Esophagus muscularis mucosa (tissue), 4 donors: Measurements from ENCODE around the gene GFRA1. TPM values are rescaled to one million over a fixed set of nuclear protein-coding genes. Genes with fewer than 3 reads are reported as not detected.
A peak's percentile ranks its signal among the peaks of the same experiment; 100 is the strongest.

ENCODE experiments used
- DNase-seq: peaks from one replicate; pipeline ENCODE4 v3.0.0-alpha.2; 2017; ENCODE audit errors: extremely low spot score
- H3K27ac ChIP-seq, 4 donors: fragments of 200-600 bp; sonication (generic); replicated peaks in 1 of 4; 1 replicate in 3 of 4; 2 replicates in 1 of 4; pipeline ENCODE4 v1.5.1; 2016 to 2019; ENCODE audit warnings: mild to moderate bottlenecking in 1 of 4
- H3K27me3 ChIP-seq, 4 donors: fragments of 200-600 bp; sonication (generic); one replicate each; pipeline versions ENCODE4 v1.5.1 to v1.6.0; 2016 to 2019
- H3K36me3 ChIP-seq, 4 donors: fragments of 200-600 bp; sonication (generic); one replicate each; pipeline ENCODE4 v1.5.1; 2016 to 2019
- H3K4me1 ChIP-seq, 4 donors: fragments of 200-600 bp; sonication (generic); one replicate each; pipeline ENCODE4 v1.5.1; 2016 to 2019
- H3K4me3 ChIP-seq, 4 donors: fragments of 200-600 bp; sonication (generic); 1 replicate in 2 of 4; 2 replicates in 2 of 4; pipeline ENCODE4 v1.5.1; 2016 to 2019; ENCODE audit warnings: mild to moderate bottlenecking in 4 of 4, moderate library complexity in 1 of 4
- H3K9me3 ChIP-seq, 4 donors: fragments of 200-600 bp; sonication (generic); 1 replicate in 3 of 4; 2 replicates in 1 of 4; pipeline ENCODE4 v1.5.1; 2016 to 2019
- EP300 ChIP-seq: sonication (generic); formaldehyde crosslinking; IDR thresholded peaks from one replicate; pipeline ENCODE4 v1.6.1; 2017; ENCODE audit warnings: antibody characterized with exemption
- POLR2A ChIP-seq: fragments of 450-650 bp; IDR thresholded peaks from one replicate; pipeline ENCODE4 v1.6.1; 2017; ENCODE audit warnings: antibody characterized with exemption, moderate library complexity, mild to moderate bottlenecking, low read depth
- POLR2AphosphoS5 ChIP-seq, 2 donors: sonication (generic); formaldehyde crosslinking; IDR thresholded peaks; one replicate each; pipeline ENCODE4 v1.6.1; 2017; ENCODE audit warnings: antibody characterized with exemption in 2 of 2
- WGBS: methylation state at CpG from one replicate; pipeline ENCODE4 v1.1.5; 2018; 5-methylcytosine and 5-hydroxymethylcytosine counted together
- intact Hi-C: fragments of 100-400 bp; cut with DNase I; formaldehyde crosslinking; loops from one replicate; pipeline ENCODE4 v1.15.1; 2023
- total RNA-seq, 4 donors: library from RNA; depleted of rRNA; stranded (reverse); fragments of >200 nt; gene quantifications; one replicate each; pipeline versions ENCODE4 v1.1.0 to v1.2.1, GENCODE V29; 2016
- TF ChIP-seq, protein P1 (sequence below), 3 experiments: fragments of 200-600 bp in 2 of 3; fragments of 450-650 bp in 1 of 3; sonication (generic) in 2 of 3; IDR thresholded peaks; one replicate each; pipeline ENCODE4 v1.5.1; 2017 to 2019; ENCODE audit warnings: antibody characterized with exemption in 3 of 3, mild to moderate bottlenecking in 2 of 3, moderate library complexity in 1 of 3

Gene GFRA1
- total RNA-seq, 4 donors from 2014 or later = 44.0 to 73.4 (median 64.5) TPM

GRCh38 chr10:116274064-116274904, 1.3 kb upstream of the GFRA1 start:
- DNase-seq = peak; percentile 91
- Histone ChIP-seq H3K27me3 (peaks cover 0 to 94% (median 22%) of the 10 kb centered on the region in 4 donors), H3K27ac (peak overlapping the region; percentile 70 to 80 (median 74)), H3K4me3 (peak overlapping the region; percentile 59 to 68 (median 63)), H3K36me3 (no peaks in the 10 kb centered on the region), H3K4me1 (peaks cover 15 to 55% (median 46%) of the 10 kb centered on the region in 4 donors), H3K9me3 (no peaks in the 10 kb centered on the region)
- TF ChIP-seq POLR2A (no peak), POLR2AphosphoS5 (IDR thresholded peaks at IDR 0.05) (no peak), EP300 (no peak)
- TF ChIP-seq, protein P1, sequence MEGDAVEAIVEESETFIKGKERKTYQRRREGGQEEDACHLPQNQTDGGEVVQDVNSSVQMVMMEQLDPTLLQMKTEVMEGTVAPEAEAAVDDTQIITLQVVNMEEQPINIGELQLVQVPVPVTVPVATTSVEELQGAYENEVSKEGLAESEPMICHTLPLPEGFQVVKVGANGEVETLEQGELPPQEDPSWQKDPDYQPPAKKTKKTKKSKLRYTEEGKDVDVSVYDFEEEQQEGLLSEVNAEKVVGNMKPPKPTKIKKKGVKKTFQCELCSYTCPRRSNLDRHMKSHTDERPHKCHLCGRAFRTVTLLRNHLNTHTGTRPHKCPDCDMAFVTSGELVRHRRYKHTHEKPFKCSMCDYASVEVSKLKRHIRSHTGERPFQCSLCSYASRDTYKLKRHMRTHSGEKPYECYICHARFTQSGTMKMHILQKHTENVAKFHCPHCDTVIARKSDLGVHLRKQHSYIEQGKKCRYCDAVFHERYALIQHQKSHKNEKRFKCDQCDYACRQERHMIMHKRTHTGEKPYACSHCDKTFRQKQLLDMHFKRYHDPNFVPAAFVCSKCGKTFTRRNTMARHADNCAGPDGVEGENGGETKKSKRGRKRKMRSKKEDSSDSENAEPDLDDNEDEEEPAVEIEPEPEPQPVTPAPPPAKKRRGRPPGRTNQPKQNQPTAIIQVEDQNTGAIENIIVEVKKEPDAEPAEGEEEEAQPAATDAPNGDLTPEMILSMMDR (IDR thresholded peaks at IDR 0.05) = no peak
- intact Hi-C loops = no loop called here
- WGBS = 4% methylated on average over 42 of the region's 49 CpGs

- peak overlapping the region; percentile 59 to 68 (median 63) for H3K4me3 ChIP-seq
- WGBS = 3% methylated on average over 38 of the region's 64 CpGs
- peaks cover 0 to 89% (median 22%) of the 10 kb centered on the region in 4 donors for H3K27me3 ChIP-seq
- no peak for TF ChIP-seq POLR2A
- TF ChIP-seq POLR2AphosphoS5 (IDR thresholded peaks at IDR 0.05) = no peak
- TF ChIP-seq EP300 = no peak
- TF ChIP-seq, protein P1 (IDR thresholded peaks at IDR 0.05) = no peak
- H3K36me3 ChIP-seq = no peaks in the 10 kb centered on the region
- no peak for DNase-seq
- no peaks in the 10 kb centered on the region for H3K9me3 ChIP-seq
- intact Hi-C loops = no loop called here
- H3K4me1 ChIP-seq = peaks cover 15 to 55% (median 46%) of the 10 kb centered on the region in 4 donors
- H3K27ac ChIP-seq = peak overlapping the region; percentile 70 to 80 (median 74)
Measured at GRCh38 chr10:116271593-116272439, 1.2 kb downstream of the GFRA1 start.

GRCh38 chr10:116270771-116271592, 2.0 kb downstream of the GFRA1 start:
- Histone ChIP-seq H3K27ac (peak overlapping the region; percentile 70 to 80 (median 74)), H3K4me3 (peak overlapping the region; percentile 59 to 68 (median 63)), H3K36me3 (no peaks in the 10 kb centered on the region), H3K9me3 (no peaks in the 10 kb centered on the region), H3K4me1 (peaks cover 15 to 55% (median 46%) of the 10 kb centered on the region in 4 donors), H3K27me3 (peaks cover 0 to 84% (median 22%) of the 10 kb centered on the region in 4 donors)
- intact Hi-C loops = no loop called here
- no peak for TF ChIP-seq POLR2A
- TF ChIP-seq POLR2AphosphoS5 (IDR thresholded peaks at IDR 0.05) = peak; percentile 15 to 67
- TF ChIP-seq EP300 = no peak
- TF ChIP-seq, protein P1 (IDR thresholded peaks at IDR 0.05) = no peak
- no peak for DNase-seq
- WGBS = 1% methylated on average over 18 of the region's 73 CpGs

DNA sequence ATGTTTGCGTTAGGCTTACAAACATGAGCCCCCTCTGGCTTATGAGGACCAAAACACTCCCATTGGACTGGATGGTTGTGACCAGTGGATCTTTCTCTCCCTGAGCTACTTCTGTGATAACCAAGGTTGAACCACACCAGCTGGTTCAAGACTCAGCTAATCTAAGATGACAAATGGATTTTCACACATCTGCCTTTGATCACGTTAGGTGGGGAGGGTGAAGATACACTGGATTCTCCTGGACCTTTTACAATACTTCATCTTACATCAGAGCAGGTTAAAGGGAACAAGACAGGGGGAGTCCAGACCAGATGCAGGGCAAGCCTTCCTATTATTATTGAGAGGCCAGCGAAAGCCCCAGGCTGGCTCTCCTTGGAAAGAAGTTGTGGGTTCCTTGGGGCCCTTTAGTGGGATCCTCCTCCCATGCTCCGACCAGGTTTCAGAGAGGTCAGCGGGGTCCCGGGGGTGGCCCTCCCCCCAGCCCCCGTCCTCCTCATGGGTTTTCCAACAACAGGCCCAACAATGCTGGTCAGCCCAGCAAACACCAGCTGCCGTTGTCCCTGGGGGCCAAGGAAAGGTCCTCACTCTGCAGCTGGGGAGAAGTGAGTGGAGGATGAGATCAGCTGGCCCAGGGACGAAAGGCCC, 2.8 kb downstream of the GFRA1 start:
- Histone ChIP-seq H3K36me3 (peaks cover 0 to 4% (median 0%) of the 10 kb centered on the region in 4 donors), H3K4me1 (peaks cover 15 to 55% (median 46%) of the 10 kb centered on the region in 4 donors), H3K9me3 (no peaks in the 10 kb centered on the region), H3K27me3 (peaks cover 0 to 76% (median 22%) of the 10 kb centered on the region in 4 donors), H3K27ac (peak overlapping the region; percentile 70 to 80 (median 74)), H3K4me3 (peak overlapping the region; percentile 59 to 68 (median 63))
- intact Hi-C loops = no loop called here
- TF ChIP-seq POLR2AphosphoS5 (IDR thresholded peaks at IDR 0.05) = no peak
- TF ChIP-seq, protein P1 (IDR thresholded peaks at IDR 0.05) = no peak
- no peak for TF ChIP-seq EP300
- no peak for TF ChIP-seq POLR2A
- 39% methylated on average over 8 of the region's 9 CpGs for whole genome bisulfite sequencing
- no peak for DNase-seq
